Liver (tissue), 9 donors: ENCODE data around the gene FAIM2. TPM values are rescaled to one million over a fixed set of nuclear protein-coding genes. Genes with fewer than 3 reads are reported as not detected.

ENCODE experiments used
- DNase-seq: peaks from one replicate; pipeline ENCODE4 v3.0.0-alpha.2; 2017; ENCODE audit warnings: low spot score
- H3K27ac ChIP-seq, 2 donors: one replicate each; pipeline ENCODE4 v1.7.0; 2013; ENCODE audit warnings: inconsistent platforms in 2 of 2, low read length in 2 of 2, control low read depth in 1 of 2, low read depth in 1 of 2, mild to moderate bottlenecking in 1 of 2
- H3K27me3 ChIP-seq, 4 donors: one replicate each; pipeline versions ENCODE4 v1.6.1 to v1.7.0; 2013; ENCODE audit warnings: low read length in 3 of 4, inconsistent platforms in 1 of 4, mild to moderate bottlenecking in 1 of 4, moderate library complexity in 1 of 4; ENCODE audit not compliant: control insufficient read depth in 4 of 4, insufficient read depth in 4 of 4
- H3K36me3 ChIP-seq, 4 donors: one replicate each; pipeline versions ENCODE4 v1.6.1 to v1.7.0; 2013; ENCODE audit warnings: low read length in 3 of 4, mild to moderate bottlenecking in 3 of 4, low read depth in 1 of 4, moderate library complexity in 1 of 4; ENCODE audit not compliant: control insufficient read depth in 4 of 4, insufficient read depth in 3 of 4
- H3K4me1 ChIP-seq, 4 donors: one replicate each; pipeline versions ENCODE4 v1.6.1 to v1.7.0; 2013; ENCODE audit warnings: low read length in 3 of 4, mild to moderate bottlenecking in 3 of 4, moderate library complexity in 1 of 4; ENCODE audit not compliant: control insufficient read depth in 4 of 4, insufficient read depth in 4 of 4
- H3K4me3 ChIP-seq, 3 donors: one replicate each; pipeline versions ENCODE4 v1.6.1 to v1.7.0; 2013; ENCODE audit warnings: low read length in 3 of 3, control low read depth in 1 of 3, low read depth in 1 of 3, mild to moderate bottlenecking in 1 of 3
- H3K9ac ChIP-seq, 2 donors: one replicate each; pipeline ENCODE4 v1.7.0; 2013; ENCODE audit warnings: low read length in 2 of 2, mild to moderate bottlenecking in 2 of 2, moderate library complexity in 2 of 2, control low read depth in 1 of 2, low read depth in 1 of 2
- H3K9me3 ChIP-seq, 4 donors: one replicate each; pipeline versions ENCODE4 v1.6.1 to v1.7.0; 2013; ENCODE audit warnings: low read length in 3 of 4; ENCODE audit not compliant: control insufficient read depth in 4 of 4
- GABPA ChIP-seq, 2 donors: IDR thresholded peaks in 1 of 2; conservative IDR thresholded peaks in 1 of 2; 2 replicates each; pipeline ENCODE4 v1.6.1; 2016; ENCODE audit warnings: antibody characterized with exemption in 2 of 2, mild to moderate bottlenecking in 1 of 2, moderate library complexity in 1 of 2
- JUND ChIP-seq, 2 donors: IDR thresholded peaks; 2 replicates each; pipeline ENCODE4 v1.6.1; 2016; ENCODE audit warnings: antibody characterized with exemption in 2 of 2
- REST ChIP-seq: IDR thresholded peaks from 2 replicates; pipeline ENCODE4 v1.6.1; 2016; ENCODE audit warnings: antibody characterized with exemption, mild to moderate bottlenecking
- RXRA ChIP-seq, 2 donors: IDR thresholded peaks; 2 replicates each; pipeline ENCODE4 v1.6.1; 2017 to 2018; ENCODE audit warnings: antibody characterized with exemption in 2 of 2, mild to moderate bottlenecking in 1 of 2
- TAF1 ChIP-seq: conservative IDR thresholded peaks from 2 replicates; pipeline ENCODE4 v1.6.1; 2016; ENCODE audit warnings: antibody characterized with exemption, mild to moderate bottlenecking
- YY1 ChIP-seq: IDR thresholded peaks from 2 replicates; pipeline ENCODE4 v1.6.1; 2016; ENCODE audit warnings: antibody characterized with exemption, mild to moderate bottlenecking
- WGBS: extraction: QIAGEN DNeasy Blood & Tissue Kit; methylation state at CpG from one replicate; pipeline ENCODE4 v1.1.7; 2013; 5-methylcytosine and 5-hydroxymethylcytosine counted together
- polyA plus RNA-seq, 2 donors: library from polyadenylated mRNA; stranded (reverse) in 1 of 2; unstranded in 1 of 2; fragments of 200-250 nt in 1 of 2; fragments of >200 nt in 1 of 2; fragmentation: Nextera tagmentation in 1 of 2; extraction: Ambion mirVana in 1 of 2; gene quantifications; one replicate each; pipeline versions ENCODE4 v1.2.1 to v1.2.3, GENCODE V29; 2013 to 2015
- total RNA-seq, 2 donors: library from RNA; depleted of rRNA; stranded (reverse); fragments of >200 nt; gene quantifications; one replicate each; pipeline ENCODE4 v1.2.3, GENCODE V29; 2014
- TF ChIP-seq, protein P1 (sequence below): IDR thresholded peaks from 2 replicates; pipeline ENCODE4 v1.6.1; 2016; ENCODE audit warnings: antibody characterized with exemption
- TF ChIP-seq, protein P2 (sequence below): IDR thresholded peaks from 2 replicates; pipeline ENCODE4 v1.6.1; 2016; ENCODE audit warnings: antibody characterized with exemption
- donor health status: healthy.
- donor health status: healthy.
- donor health status: healthy.
- donor health status: healthy.
- donor health status: healthy.

FAIM2 gene
- total and polyA plus RNA-seq, 4 donors: 0.06 to 0.23 TPM; not detected in 2

DNA sequence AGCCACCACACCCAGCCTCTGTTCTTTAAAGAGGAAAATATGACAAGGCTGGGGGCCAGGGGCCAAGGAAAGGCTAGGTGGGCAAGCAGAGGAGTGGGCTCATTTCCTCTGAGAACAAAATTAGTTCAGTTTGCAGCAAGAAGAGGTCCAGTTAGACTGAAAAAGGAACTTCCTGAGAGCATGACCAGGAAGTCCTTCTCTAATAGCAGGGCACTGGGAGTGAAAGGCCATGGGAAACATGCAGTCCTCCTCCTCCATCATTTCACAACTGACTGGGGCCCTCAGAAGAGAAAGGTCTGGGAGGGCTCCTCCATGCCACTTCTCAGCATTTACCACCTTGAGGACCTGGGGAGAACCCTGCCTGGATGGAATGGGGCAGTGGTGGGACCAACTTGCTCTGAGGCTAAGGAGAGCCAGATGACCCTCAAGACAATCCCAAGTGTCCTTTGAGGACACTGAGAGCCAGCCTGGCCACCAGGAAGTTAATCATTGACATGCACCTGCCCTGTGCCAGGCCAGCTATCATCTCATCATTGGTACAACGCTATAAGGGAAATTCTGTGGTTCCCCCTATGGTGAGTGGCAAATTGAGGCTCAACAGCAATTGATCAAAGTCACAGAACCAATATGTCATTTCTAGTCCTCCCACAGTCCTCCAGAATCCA, 48.8 kb upstream of the FAIM2 start:
- DNase-seq: no peak
- H3K9me3 ChIP-seq: no peaks in the 10 kb centered on the region
- WGBS: 27% methylated on average over 1 of the region's 1 CpG
- no peak overlapping the region for H3K9ac ChIP-seq
- H3K4me1 ChIP-seq: peaks cover 0 to 6% (median 4%) of the 10 kb centered on the region in 4 donors
- H3K36me3 ChIP-seq: no peaks in the 10 kb centered on the region
- H3K27me3 ChIP-seq: peaks cover 0 to 2% (median 0%) of the 10 kb centered on the region in 4 donors
- no peak overlapping the region for H3K4me3 ChIP-seq
- TF ChIP-seq, protein P1, sequence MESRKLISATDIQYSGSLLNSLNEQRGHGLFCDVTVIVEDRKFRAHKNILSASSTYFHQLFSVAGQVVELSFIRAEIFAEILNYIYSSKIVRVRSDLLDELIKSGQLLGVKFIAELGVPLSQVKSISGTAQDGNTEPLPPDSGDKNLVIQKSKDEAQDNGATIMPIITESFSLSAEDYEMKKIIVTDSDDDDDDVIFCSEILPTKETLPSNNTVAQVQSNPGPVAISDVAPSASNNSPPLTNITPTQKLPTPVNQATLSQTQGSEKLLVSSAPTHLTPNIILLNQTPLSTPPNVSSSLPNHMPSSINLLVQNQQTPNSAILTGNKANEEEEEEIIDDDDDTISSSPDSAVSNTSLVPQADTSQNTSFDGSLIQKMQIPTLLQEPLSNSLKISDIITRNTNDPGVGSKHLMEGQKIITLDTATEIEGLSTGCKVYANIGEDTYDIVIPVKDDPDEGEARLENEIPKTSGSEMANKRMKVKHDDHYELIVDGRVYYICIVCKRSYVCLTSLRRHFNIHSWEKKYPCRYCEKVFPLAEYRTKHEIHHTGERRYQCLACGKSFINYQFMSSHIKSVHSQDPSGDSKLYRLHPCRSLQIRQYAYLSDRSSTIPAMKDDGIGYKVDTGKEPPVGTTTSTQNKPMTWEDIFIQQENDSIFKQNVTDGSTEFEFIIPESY: no peak
- no peak for TF ChIP-seq GABPA (IDR thresholded peaks at IDR 0.05 in 1 of 2, conservative IDR thresholded peaks at IDR 0.05 in 1 of 2)
- TF ChIP-seq JUND (IDR thresholded peaks at IDR 0.05): no peak
- TF ChIP-seq, protein P2, sequence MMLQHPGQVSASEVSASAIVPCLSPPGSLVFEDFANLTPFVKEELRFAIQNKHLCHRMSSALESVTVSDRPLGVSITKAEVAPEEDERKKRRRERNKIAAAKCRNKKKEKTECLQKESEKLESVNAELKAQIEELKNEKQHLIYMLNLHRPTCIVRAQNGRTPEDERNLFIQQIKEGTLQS: no peak
- H3K27ac ChIP-seq: no peak overlapping the region

DNA sequence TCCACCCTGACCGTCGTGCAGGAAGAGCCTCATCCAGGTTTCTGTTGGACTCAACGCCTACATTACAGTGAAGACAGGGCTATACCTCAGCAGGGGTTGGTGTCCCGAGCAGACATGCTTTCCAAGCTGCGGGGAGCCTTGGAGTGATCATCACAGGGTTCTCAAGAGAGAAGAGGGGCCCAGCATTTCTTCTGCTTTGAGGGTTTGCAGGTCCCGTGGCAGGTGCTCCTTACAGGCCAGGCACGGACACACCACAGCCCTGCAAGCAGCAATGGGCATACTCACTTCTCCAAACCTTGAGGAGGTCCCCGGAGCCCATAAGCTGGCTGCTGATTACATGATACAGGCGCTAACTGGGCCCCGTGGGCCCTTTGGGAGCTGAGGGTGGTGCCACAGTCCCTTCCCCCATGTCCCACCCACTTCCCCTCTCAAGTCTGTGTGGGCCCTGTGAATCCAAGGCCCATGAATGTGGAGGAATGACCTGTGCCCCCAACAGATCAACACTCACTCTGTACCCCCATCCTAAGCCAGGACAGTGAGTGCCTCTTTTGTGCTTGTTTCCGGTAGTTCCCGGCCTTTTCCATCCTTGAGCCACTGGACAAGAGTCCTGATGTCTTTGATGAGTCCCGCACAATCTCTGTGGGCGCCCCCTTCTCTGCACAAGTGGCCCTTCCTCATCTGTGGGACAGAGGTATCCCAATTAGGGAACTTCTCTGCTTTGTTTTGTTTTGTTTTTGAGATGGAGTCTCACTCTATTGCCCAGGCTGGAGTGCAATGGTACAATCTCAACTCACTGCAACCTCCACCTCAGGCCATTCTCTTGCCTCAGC, 47.9 kb upstream of the FAIM2 start:
- DNase-seq: no peak
- H3K27ac ChIP-seq: no peak overlapping the region
- no peak overlapping the region for H3K9ac ChIP-seq
- 88% methylated on average over 14 of the region's 14 CpGs for WGBS
- TF ChIP-seq REST (no peak), RXRA (IDR thresholded peaks at IDR 0.05) (no peak), YY1 (no peak), TAF1 (no peak)
- H3K4me3 ChIP-seq: no peak overlapping the region
- no peaks in the 10 kb centered on the region for H3K9me3 ChIP-seq
- peaks cover 0 to 6% (median 4%) of the 10 kb centered on the region in 4 donors for H3K4me1 ChIP-seq
- peaks cover 0 to 2% (median 0%) of the 10 kb centered on the region in 4 donors for H3K27me3 ChIP-seq
- H3K36me3 ChIP-seq: no peaks in the 10 kb centered on the region
